Ascending aorta (tissue), 2 donors: ENCODE measurements around the gene MAN1C1. TPM values are rescaled to one million over a fixed set of nuclear protein-coding genes. Genes with fewer than 3 reads are reported as not detected.

Experiments
- DNase-seq, 2 donors: peaks; one replicate each; pipeline ENCODE4 v3.0.0-alpha.2; 2019; ENCODE audit warnings: low spot score in 2 of 2
- H3K27ac ChIP-seq, 2 donors: fragments of 200-600 bp; sonication (generic); one replicate each; pipeline ENCODE4 v1.5.1; 2016 to 2017; ENCODE audit warnings: mild to moderate bottlenecking in 1 of 2
- H3K27me3 ChIP-seq: fragments of 200-600 bp; sonication (generic); one replicate; pipeline ENCODE4 v1.5.1; 2017
- H3K36me3 ChIP-seq, 2 donors: fragments of 200-600 bp; sonication (generic); one replicate each; pipeline ENCODE4 v1.5.1; 2016
- H3K4me1 ChIP-seq, 2 donors: fragments of 200-600 bp; sonication (generic); one replicate each; pipeline ENCODE4 v1.5.1; 2016 to 2017; ENCODE audit warnings: mild to moderate bottlenecking in 1 of 2
- H3K4me3 ChIP-seq, 2 donors: fragments of 200-600 bp; sonication (generic); one replicate each; pipeline ENCODE4 v1.5.1; 2016 to 2017; ENCODE audit warnings: mild to moderate bottlenecking in 1 of 2
- H3K9me3 ChIP-seq, 2 donors: fragments of 200-600 bp; sonication (generic); one replicate each; pipeline ENCODE4 v1.5.1; 2016
- CTCF ChIP-seq, 3 experiments: fragments of 200-600 bp in 2 of 3; fragments of 450-650 bp in 1 of 3; sonication (generic) in 2 of 3; IDR thresholded peaks; one replicate each; pipeline ENCODE4 v1.5.1; 2016 to 2019; ENCODE audit warnings: antibody characterized with exemption in 3 of 3, mild to moderate bottlenecking in 1 of 3, moderate library complexity in 1 of 3
- intact Hi-C: fragments of 100-400 bp; cut with DNase I; formaldehyde crosslinking; loops from one replicate; pipeline ENCODE4 v1.15.1; 2023
- total RNA-seq: library from RNA; depleted of rRNA; stranded (reverse); fragments of >200 nt; gene quantifications from one replicate; pipeline ENCODE4 v1.1.0, GENCODE V29; 2016

MAN1C1 gene
- total RNA-seq, 1 donor from 2014 or later, result 14.3 TPM

DNA sequence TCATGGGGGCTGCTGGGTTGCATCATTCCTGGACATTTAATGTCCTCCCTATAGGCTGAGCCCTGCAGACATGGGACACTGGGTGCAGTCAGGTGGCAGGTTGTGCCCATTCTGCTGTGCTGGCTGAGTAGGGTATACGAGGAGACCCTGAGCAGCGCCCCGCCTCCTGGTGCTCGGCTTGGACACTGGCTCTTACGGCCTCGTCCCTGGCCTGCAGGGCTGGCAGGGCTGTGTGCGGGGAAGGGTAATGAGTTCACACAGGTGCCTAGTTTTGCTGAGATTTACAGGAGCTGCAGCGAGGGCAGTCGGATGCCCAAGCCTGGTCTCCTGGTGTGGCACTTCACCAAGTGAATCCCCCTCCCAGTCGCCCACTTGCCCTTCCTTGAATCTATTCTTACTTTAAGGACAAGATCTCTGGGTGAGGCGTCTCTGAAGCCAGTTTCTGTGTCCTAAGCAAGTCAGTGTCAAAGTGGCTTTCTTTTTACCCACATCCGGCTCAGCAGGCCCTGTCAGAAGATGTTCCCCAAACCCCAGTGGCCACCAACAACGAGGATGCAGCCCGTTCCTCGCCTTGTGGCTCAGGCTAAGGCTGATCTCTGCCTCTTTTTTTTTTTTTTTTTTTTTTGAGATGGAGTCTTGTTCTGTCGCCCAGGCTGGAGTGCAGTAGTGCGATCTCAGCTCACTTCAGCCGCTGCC, 73.2 kb downstream of the MAN1C1 start:
- Histone ChIP-seq H3K4me3 (no peak overlapping the region), H3K27me3 (no peaks in the 10 kb centered on the region), H3K36me3 (no peaks in the 10 kb centered on the region), H3K4me1 (peaks cover 8 to 25% of the 10 kb centered on the region in 2 donors), H3K9me3 (no peaks in the 10 kb centered on the region), H3K27ac (peak overlapping the region; percentile 71 to 81)
- intact Hi-C loops, result no loop called here
- no peak for DNase-seq
- TF ChIP-seq CTCF (IDR thresholded peaks at IDR 0.05), result no peak

DNA sequence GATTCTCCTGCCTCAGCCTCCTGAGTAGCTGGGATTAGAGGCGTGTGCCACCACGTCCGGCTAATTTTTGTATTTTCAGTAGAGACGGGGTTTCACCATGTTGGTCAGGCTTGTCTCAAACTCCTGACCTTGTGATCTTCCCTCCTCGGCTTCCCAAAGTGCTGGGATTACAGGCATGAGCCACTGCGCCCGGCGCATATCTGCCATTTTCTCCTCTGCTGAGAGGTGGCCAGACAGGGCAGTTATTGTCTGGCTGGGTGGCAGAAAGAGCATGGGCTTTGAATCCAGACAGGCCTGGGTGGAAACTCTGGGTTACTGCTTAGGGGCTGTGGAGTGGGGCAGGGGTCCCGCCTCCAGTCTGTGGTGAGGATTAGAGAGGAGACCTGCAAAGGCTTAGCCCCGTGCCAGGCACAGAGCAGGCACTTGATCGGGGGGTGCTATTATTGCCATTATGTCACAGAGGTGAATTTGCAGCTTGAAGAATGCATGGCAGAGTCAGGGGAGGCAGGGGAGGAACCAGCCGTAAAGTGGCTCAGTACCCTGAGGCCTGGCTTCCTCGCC, 73.9 kb downstream of the MAN1C1 start:
- Histone ChIP-seq H3K27me3 (no peaks in the 10 kb centered on the region), H3K9me3 (no peaks in the 10 kb centered on the region), H3K4me1 (peaks cover 11 to 29% of the 10 kb centered on the region in 2 donors), H3K27ac (peak overlapping the region in 1 of 2 donors; percentile 2), H3K36me3 (no peaks in the 10 kb centered on the region), H3K4me3 (no peak overlapping the region)
- intact Hi-C loops, result no loop called here
- no peak for TF ChIP-seq CTCF (IDR thresholded peaks at IDR 0.05)
- no peak for DNase-seq

GRCh38 chr1:25691211-25691610, 74.6 kb downstream of the MAN1C1 start:
- Histone ChIP-seq H3K27me3 (no peaks in the 10 kb centered on the region), H3K9me3 (no peaks in the 10 kb centered on the region), H3K36me3 (no peaks in the 10 kb centered on the region), H3K4me3 (no peak overlapping the region), H3K4me1 (peaks cover 11 to 37% of the 10 kb centered on the region in 2 donors), H3K27ac (no peak overlapping the region)
- DNase-seq, result no peak
- no peak for TF ChIP-seq CTCF (IDR thresholded peaks at IDR 0.05)
- intact Hi-C loops, result no loop called here

DNA sequence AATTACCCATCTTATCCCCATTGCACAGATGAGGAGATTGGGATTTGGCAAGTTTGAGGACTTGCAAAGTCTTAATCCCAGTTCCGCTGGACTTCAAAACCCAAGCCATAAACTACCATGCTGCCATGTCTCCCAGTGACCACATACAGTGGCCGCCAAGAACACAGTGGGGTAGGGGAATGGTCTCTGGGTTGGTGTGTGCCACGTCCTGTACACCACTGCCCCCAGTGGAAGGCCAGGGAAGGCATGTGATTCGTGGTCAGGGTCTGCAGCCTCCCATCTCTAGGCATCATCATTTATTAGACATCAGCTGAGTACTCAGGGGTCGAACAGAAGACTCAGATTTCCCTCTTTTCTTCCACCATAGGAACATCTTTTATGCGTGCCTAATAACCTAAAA, 76.0 kb downstream of the MAN1C1 start:
- peaks cover 11 to 42% of the 10 kb centered on the region in 2 donors for H3K4me1 ChIP-seq
- intact Hi-C loops, result no loop called here
- no peak overlapping the region for H3K27ac ChIP-seq
- H3K4me3 ChIP-seq, result no peak overlapping the region
- H3K36me3 ChIP-seq, result no peaks in the 10 kb centered on the region
- no peaks in the 10 kb centered on the region for H3K9me3 ChIP-seq
- no peaks in the 10 kb centered on the region for H3K27me3 ChIP-seq
- DNase-seq, result no peak
- peak in 2 of 3 experiments; percentile 17 to 27 for TF ChIP-seq CTCF (IDR thresholded peaks at IDR 0.05)

DNA sequence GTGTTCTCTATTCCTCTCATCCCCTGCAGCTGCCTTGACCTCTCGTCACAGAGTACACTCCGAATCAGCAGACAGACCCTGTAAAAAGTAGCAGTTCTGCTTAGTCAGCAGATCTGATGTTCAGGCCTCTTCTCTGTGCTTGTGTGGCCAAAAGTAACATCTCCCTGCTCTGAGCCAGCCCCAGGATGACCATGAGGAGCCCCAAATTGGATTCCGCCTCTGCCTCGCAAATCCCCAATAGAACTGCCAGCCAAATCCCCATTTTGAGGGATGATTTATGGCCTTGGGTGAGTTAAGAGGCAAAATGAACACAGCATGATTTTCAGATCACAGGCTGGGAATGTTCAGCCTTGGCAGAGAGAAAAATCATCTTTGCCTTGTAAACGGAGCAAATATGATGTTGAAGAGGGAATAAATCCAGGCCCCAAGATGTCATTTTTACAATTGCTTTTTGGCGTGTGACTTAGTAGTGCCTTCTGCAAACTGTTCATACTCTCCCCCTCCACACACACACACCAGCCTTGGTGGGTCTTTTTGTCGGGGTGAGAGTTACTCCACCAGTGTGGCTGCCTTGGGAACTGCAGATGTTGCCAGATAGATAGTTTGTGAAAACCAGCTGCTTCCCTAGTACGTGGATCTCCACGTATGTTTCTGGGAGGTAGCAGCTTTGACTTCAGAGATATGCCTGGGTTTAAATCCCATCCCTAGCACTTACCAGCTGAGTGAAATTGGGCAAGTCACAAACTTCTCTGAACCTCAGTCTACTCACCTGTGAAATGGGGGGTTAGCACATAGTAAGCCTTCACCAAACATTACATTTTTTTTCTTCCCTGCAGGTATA, 77.8 kb downstream of the MAN1C1 start:
- Histone ChIP-seq H3K9me3 (no peaks in the 10 kb centered on the region), H3K4me1 (peaks cover 10 to 35% of the 10 kb centered on the region in 2 donors), H3K27ac (peak overlapping the region; percentile 81 to 83), H3K27me3 (no peaks in the 10 kb centered on the region), H3K36me3 (no peaks in the 10 kb centered on the region), H3K4me3 (peak overlapping the region in 1 of 2 donors; percentile 7)
- DNase-seq, result peak in 1 of 2 donors; percentile 74
- intact Hi-C loops, result loop anchor here (1.0 to 5.0 kb wide), 4 partner anchors 37 to 152 kb away; partner anchors contain the start of genes LDLRAP1 and MAN1C1
- TF ChIP-seq CTCF (IDR thresholded peaks at IDR 0.05), result peak in 1 of 3 experiments; percentile 12
